HK-2 (cell line): Measurements from ENCODE around the gene TMUB1.
A peak's percentile ranks its signal among the peaks of the same experiment; 100 is the strongest.

ENCODE experiments used
- DNase-seq: peaks from one replicate; pipeline ENCODE4 v3.0.0-alpha.2; 2018; ENCODE audit not compliant: unreplicated experiment

TMUB1 gene

DNA sequence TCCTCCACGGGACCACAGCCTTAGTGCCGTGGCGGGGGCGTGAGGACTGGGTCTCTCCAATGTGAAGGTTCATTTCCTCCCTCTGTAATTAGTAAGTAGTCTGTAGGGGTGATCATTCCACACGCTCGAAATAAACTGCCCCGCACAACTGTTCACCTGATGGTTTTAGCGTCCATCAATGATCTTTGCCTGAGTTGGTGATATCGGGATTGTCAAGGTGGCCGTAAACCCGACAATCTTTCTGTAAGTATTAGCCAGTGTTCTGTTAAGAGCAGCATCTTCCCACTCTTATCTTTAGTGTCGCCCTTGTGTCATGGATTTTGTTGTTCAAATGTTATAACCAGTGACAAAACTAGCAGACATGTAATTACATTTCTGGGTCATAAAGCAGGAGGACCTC lies 20.7 kb upstream of the TMUB1 start:
- no peak for DNase-seq

- DNase-seq = no peak
These were observed 19.7 kb upstream of the TMUB1 start for GRCh38 chr7:151102991-151103390.

GRCh38 chr7:151101621-151102396 lies 18.5 kb upstream of the TMUB1 start:
- DNase-seq = no peak

- no peak for DNase-seq
These were observed 17.6 kb upstream of the TMUB1 start for GRCh38 chr7:151100921-151101320.

DNA sequence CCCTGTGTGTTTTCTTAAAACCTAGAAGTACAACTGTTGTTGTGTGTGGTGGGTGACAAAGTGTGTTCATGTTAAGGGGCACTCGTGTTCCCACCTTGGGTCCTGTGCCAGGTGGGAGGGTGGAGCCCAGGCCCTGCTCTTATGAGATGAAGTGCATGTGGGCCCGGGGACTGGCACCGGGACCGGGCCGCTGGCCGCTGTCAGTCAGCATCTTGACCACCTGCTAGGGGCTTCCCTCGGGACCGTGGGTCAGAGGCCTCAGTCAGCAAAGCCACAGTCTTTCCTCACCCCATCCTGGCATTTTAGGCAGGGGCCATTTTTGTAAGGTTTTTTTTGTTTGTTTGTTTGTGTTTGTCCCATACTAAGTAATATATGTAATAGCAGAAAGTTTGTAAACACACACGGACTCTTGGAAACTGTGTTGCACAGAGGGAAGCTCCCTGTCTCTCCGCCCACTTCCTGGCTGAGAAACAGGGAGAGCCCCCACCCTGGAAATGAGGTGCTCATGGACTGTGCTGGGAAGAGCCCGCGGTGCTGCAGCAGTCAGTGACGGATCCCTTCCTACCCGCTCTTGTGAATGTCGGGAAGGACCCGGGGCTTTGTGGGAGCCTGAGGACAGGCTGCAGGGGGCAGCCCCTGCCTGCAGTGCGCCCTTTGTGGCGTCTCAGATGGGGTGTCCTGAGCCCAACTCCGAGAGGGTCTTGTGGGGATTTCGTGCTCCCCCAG lies 16.4 kb upstream of the TMUB1 start:
- DNase-seq = no peak

DNA sequence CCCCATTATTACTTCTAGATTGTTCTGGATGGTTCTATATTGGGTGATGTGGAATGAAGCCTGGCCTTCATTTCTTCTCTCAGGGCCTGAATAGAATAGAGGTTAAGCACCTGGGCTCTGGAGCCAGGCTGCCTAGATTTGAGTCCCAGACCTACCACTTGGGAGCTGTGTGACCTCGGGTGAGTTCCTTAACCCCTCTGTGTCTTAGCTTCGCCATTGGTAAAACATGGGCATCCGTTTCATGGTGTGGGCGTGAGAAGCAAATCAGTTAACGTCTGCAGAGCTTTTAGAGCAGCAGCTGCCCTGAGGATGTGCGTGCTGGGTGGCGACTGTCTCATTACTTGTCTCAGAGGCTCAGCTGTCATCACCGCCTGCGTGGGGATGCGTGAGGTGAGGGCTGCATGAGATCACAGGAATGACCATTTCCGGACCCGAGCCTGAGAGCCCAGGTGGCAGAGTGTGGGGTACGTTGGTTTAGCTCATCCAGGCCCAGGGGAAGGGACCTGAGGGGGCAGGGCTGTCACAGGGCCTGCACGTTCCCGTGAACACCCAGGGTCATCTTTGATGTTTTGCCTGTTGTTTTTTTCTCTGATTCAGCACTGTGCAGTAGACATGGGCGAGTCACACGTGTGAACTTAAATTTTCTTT lies 12.7 kb upstream of the TMUB1 start:
- DNase-seq = no peak

DNA sequence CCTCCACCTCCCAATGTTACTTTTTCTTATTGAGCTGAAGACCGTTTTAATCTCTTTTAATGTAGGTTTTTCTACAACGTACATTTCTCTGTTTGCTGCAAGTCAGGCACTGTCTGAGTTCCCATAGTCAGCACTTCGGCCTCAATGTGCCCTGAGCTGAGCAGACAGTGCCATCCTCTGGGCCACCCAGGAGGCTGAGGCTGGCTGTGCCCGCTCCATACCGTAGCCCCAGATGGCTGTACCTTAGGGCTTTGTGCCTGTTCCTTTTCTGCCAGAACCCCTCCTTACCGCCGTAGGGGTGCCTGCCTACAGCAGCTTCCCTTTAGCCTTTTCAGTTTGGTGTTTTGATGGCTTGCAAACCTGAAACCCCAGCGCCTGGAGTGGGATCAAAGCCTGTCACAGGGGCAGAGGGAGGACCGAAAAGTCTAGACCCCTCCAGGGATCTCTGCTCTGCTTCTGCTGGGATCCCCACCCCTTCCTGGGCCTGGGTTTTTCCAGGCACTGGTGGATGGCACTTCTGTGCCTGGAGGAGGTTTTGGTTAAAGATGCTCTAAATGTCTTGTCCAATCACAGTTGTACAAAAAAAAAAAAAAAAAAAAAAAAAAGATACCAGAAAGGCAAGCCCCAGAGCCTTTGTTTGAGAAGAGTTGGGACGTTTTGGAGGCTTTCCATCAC lies 12.0 kb upstream of the TMUB1 start:
- no peak for DNase-seq

DNA sequence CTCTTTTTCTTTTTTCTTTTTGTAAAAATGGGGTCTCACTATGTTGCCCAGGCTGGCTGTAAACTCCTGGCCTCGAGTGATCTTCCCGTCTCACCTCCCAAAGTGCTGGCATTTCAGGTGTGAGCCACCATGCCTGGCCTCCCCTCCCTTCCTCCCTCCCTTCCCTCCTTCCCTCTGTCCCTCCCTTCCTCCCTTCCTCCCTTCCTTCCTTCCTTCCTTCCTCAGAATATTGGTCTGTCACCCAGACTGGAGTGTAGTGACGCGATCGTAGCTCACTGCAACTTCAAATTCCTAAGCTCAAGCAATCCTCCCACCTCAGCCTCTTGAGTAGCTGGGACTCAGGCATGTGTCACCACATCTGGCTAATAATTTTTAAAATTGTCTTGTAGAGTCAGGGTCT lies 11.4 kb upstream of the TMUB1 start:
- peak; percentile 59 for DNase-seq

DNA sequence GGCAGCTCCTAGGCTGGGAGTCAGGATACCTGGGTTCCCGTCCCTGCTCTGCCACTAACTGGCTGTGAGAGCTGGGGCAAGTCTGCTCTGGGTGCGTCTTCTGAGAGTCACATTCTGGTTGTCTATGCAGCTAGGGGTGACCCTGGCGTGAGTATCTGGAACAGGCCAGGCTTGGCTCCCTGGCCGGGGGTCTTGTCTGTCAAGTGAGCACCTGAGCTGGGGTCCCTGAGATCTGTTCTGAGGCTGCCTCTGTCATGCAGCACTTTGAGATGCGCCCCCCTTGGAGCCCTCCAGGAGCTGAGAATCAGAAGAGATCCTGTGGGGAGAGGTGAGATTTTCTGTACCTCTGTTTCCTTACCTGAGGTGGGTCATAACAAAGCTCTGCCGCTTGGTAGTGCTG lies 10.5 kb upstream of the TMUB1 start:
- no peak for DNase-seq

GRCh38 chr7:151091988-151092387 lies 8.7 kb upstream of the TMUB1 start:
- no peak for DNase-seq

DNA sequence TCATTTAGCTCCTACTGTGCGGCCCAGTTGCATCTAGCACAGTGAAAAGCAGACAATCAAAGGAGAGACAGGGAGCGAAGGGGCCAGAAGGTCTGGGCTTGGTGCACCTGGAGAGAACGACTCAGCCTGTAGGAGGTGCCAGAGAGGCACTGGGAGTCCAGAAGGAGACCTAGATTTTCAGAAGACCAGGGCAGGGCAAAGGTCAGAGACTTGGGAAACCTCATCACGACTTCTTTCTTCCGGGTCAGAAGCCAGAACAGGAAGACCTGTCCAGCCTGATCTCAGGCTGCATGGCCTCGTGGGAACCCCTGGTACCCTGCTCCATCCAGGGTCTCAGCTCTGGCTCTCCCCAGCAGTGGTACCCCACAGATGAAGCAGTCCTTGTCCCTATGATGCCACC lies 8.1 kb upstream of the TMUB1 start:
- no peak for DNase-seq

DNA sequence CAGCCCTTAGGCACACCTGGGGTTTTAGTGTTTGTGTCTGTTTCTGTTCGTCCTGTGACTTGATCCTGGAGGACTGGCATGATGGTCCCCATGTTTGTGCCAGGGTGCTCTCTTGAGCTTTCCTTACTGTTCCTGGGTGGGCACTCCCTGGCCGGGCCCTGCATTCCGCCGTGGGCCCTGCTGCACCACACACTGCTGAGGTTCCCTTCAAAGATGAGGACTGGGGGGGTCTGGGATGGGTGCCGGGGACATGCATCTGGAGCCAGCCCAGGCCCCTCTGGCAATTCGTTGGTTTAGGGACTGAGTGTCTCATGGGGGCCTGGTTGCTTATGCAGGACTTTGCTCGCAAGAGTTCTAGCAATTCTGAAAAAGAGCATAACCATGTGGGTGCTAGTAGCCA lies 7.7 kb upstream of the TMUB1 start:
- no peak for DNase-seq

DNA sequence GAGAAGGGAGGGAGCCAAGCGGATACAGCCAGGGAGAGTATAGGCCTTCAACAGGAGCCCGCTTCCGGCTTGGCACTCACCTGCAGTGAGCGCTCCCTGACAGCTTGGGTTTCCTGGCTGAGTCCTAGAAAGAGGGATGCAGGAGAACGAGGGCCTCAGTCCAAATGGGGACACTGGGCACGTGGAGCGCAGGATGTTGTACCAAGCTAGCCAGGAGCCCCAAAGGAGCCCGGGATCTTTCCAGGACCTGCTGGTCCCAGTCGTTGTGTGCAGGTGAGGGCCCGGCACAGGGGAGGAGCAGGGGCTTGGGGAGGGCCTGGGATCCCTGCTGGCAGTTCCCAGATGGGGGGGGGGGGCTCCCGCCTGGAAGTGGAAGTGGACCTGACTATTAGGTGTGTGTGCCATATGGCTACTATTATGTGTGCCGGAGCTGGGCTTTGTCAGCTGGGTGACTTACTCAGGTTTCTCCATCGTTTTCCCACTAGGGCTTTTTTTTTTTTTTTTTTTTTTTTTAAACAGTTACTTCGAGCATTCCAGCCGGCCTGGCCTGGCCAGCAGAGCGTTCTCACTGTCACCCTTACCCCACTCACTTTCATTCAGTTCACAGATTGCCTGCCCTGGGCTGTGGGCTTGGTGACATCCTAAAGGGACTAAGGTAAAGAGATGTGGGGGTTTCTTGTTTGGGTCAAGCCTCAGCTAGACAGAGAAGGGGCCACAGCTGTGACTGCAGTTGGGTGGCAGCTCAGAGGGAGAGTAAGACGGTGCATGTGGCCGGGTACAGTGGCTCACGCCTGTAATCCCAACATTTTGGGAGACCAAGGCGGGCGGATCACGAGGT lies 6.8 kb upstream of the TMUB1 start:
- DNase-seq = no peak

DNA sequence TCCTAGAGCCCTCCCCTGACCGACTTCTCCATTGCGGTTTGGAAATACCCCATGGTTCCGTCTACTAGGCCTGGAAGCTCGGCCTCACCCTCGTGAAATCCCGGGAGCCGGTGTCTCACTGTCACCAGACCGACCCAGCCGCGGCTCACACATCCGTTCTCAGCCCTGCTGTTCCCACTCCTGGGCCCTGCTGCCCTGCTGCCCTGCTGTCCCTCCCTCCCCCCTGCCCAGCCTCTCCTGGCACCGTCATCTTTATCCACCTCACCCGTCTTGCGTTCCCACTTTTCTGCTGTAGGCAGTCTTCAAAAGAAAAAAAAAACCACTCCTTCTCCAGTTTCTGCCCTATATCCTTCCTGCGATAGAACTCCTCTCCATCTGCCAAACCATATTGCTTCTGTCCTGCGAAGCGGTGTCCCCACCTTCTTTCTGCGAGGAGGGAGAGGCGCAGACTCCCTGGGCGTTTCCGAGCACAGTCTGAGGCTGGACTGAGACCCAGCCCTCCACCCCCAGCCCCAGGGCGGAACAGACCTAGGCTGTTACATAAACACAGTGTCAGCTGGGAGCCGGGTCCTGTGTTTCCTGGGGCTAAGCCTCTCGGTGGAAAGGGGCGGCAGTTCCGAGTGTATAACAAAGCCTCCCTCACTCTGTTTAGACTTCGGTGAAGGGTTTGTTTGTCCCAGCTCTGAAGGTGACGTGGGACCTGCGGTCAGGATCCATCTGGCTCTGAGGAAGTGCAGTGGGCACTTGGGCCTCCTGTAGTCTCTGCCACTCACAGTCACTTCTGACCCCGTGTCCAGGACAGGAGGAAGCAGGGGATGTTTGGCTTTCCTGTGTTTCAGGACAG lies 5.8 kb upstream of the TMUB1 start:
- DNase-seq = peak; percentile 85

DNA sequence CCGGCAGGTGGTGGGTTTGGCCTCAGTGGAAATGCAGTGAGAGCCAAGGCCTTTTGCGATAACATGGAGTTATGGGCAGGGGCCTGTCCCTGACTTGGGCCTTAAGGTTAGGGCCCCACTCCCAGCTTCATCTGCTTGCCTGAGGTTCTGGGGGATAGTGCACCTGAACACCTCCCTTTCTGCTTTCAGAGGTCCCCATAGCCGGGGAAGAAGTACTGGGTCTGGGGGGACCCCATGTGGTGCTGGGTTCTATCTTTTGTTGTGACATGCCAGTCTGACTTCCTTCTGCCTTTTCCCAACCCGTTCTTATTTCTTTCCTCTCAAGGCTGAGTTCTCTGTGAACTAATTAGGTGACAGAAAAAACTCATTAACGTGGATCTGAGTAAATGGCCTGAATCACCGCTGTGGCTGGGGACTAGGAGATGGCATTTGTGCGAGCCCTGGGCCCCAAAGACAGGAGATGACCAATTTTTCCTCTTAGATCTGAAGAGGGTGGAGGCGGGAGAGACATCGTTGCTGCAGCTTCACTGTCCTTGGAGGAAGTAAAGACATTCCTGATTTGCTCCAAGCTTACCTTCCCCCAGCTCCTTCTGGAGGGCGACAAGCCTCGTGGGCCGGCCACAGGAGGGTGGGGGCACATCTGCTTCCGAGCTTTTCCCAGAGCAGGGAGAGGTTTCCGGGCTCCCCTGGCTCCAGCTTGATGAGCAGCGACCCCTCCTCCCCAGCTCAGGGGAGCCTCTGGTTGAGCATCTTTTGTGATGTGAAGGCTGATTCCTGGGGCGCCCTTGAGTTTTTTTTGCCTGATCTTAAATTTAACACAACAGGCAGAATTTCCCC lies 4.9 kb upstream of the TMUB1 start:
- DNase-seq = peak; percentile 61

DNA sequence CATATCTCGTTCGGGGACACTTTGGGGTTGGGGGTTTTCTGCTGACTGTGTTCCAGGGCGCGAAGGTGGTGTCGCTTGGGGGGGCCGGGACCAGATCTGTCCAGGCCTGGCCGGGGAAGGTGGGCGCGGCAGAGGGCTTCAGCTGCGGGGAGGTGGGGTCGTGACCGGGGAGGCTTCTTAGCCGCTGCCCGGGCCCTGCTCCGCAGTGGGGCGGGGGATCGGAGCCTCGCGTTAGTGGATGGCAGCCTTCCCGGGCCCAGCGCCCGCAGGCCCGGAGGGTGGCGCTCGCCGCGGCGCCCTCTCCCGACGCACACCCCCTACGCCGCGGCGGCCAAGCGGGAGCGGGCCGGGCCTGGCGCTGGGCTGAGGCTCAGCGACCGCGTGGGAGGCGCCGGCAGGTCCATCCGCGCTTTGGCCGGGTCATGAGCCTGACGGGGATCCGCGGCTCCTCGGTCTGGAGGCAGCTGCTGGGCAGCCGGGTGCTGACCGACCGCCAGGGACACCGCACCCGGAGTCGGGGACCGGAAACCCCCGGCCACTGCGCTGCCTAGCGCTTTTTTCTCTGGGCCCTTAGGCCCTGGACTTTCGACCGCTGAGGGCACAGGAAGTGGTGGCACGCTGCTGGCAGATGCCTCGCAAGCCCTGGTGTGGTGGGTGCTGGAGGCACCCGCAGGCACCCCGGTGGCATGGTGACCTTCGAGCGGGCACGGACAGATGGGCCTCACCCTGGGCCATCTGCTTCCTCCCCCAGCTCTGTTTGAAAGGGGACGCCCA lies 4.1 kb upstream of the TMUB1 start:
- DNase-seq = peak; percentile 74

DNA sequence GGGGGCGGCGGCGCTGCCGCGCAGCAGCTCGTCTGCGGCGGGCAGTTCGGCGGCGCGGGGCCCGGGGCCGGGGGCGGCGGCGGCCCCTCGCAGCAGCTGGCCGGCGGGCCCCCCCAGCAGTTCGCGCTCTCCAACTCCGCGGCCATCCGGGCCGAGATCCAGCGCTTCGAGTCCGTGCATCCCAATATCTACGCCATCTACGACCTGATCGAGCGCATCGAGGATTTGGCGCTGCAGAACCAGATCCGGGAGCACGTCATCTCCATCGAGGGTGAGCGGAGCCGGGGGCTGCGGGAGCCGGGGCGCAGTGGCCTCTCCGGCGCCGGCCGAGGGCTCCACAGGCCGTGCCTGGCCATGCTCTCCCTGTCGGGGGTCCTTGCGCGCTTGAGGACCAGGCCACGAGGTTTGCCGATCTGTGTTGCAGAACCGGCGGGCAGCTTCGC lies 3.5 kb upstream of the TMUB1 start:
- DNase-seq = peak; percentile 48

- peak; percentile 85 for DNase-seq
These were observed 2.7 kb upstream of the TMUB1 start, which contains the start of gene AGAP3 for GRCh38 chr7:151085691-151086620. AGAP3 (plus strand) TSS chr7:151086475; CDS start chr7:151086742, 267 bp downstream.
